Peyer's patch (tissue), 4 donors: ENCODE data around the gene CEND1. TPM values are rescaled to one million over a fixed set of nuclear protein-coding genes. Genes with fewer than 3 reads are reported as not detected.

Experiments
- DNase-seq, 3 donors: peaks; one replicate each; pipeline ENCODE4 v3.0.0-alpha.2; 2017 to 2019
- H3K27ac ChIP-seq, 4 donors: fragments of 200-600 bp; sonication (generic); one replicate each; pipeline ENCODE4 v1.5.1; 2016 to 2019
- H3K27me3 ChIP-seq, 2 donors: fragments of 200-600 bp; sonication (generic); one replicate each; pipeline ENCODE4 v1.5.1; 2019
- H3K36me3 ChIP-seq, 3 donors: fragments of 200-600 bp; sonication (generic); one replicate each; pipeline ENCODE4 v1.5.1; 2016 to 2019
- H3K4me1 ChIP-seq, 4 donors: fragments of 200-600 bp; sonication (generic); one replicate each; pipeline ENCODE4 v1.5.1; 2016 to 2019
- H3K4me3 ChIP-seq, 4 donors: fragments of 200-600 bp; sonication (generic); 1 replicate in 3 of 4; 2 replicates in 1 of 4; pipeline ENCODE4 v1.5.1; 2016 to 2019; ENCODE audit warnings: mild to moderate bottlenecking in 1 of 4
- H3K9me3 ChIP-seq, 4 donors: fragments of 200-600 bp; sonication (generic); one replicate each; pipeline ENCODE4 v1.5.1; 2016 to 2019; ENCODE audit warnings: mild to moderate bottlenecking in 1 of 4
- POLR2A ChIP-seq, 2 donors: fragments of 450-650 bp; IDR thresholded peaks; one replicate each; pipeline ENCODE4 v1.5.1; 2017; ENCODE audit warnings: antibody characterized with exemption in 2 of 2, mild to moderate bottlenecking in 2 of 2, moderate library complexity in 2 of 2
- total RNA-seq, 4 donors: library from RNA; depleted of rRNA; stranded (reverse); fragments of >200 nt; gene quantifications; one replicate each; pipeline ENCODE4 v1.1.0, GENCODE V29; 2016
- TF ChIP-seq, protein P1 (sequence below), 6 experiments: fragments of 450-650 bp in 4 of 6; fragments of 200-600 bp in 2 of 6; sonication (generic) in 1 of 6; IDR thresholded peaks; one replicate each; pipeline ENCODE4 v1.5.1; 2017 to 2019; ENCODE audit warnings: antibody characterized with exemption in 6 of 6, mild to moderate bottlenecking in 3 of 6, moderate library complexity in 1 of 6

The CEND1 gene
- total RNA-seq, 4 donors from 2014 or later: not detected

DNA sequence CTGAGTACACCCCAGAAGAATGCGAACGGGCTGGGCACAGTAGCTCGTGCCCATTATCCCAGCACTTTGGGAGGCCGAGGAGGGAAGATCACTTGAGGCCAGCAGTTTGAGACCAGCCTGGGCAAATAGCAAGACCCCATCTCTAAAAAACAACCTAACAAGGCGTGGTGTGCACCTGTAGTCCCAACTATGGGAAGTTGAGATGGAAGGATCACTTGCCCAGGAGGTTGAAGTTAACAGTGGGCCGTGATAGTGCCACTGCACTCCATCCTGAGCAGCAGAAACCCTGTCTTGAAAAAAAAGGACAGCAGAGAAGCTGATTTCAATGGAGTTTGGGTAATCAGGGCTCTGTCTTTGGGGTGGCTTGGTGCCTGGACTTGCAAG lies 23.2 kb upstream of the CEND1 start:
- H3K27me3 ChIP-seq: no peaks in the 10 kb centered on the region
- H3K9me3 ChIP-seq: no peaks in the 10 kb centered on the region
- peaks cover 0 to 26% (median 0%) of the 10 kb centered on the region in 3 donors for H3K36me3 ChIP-seq
- H3K4me1 ChIP-seq: peaks cover 11 to 21% (median 15%) of the 10 kb centered on the region in 4 donors
- no peak overlapping the region for H3K27ac ChIP-seq
- no peak overlapping the region for H3K4me3 ChIP-seq
- no peak for DNase-seq
- TF ChIP-seq POLR2A (IDR thresholded peaks at IDR 0.05): no peak

DNA sequence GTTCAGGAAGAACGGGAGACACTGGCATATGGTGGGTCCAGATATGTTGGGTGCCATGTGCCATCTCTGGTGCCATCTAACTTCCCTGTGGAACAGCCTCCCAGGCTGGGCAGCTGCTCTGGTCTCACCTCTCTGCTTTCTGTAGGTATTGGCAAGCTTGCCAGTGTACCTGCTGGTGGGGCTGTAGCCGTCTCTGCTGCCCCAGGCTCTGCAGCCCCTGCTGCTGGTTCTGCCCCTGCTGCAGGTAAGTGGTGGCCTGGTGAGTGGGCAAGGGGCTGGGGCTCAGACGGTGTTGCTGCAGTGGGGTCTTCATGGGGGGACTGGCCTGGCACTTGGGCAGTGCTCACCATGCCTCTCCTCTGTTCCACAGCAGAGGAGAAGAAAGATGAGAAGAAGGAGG lies 22.5 kb upstream of the CEND1 start:
- Histone ChIP-seq H3K4me3 (no peak overlapping the region), H3K9me3 (no peaks in the 10 kb centered on the region), H3K27ac (no peak overlapping the region), H3K36me3 (peaks cover 0 to 26% (median 0%) of the 10 kb centered on the region in 3 donors), H3K27me3 (no peaks in the 10 kb centered on the region), H3K4me1 (peaks cover 11 to 27% (median 15%) of the 10 kb centered on the region in 4 donors)
- TF ChIP-seq, protein P1, sequence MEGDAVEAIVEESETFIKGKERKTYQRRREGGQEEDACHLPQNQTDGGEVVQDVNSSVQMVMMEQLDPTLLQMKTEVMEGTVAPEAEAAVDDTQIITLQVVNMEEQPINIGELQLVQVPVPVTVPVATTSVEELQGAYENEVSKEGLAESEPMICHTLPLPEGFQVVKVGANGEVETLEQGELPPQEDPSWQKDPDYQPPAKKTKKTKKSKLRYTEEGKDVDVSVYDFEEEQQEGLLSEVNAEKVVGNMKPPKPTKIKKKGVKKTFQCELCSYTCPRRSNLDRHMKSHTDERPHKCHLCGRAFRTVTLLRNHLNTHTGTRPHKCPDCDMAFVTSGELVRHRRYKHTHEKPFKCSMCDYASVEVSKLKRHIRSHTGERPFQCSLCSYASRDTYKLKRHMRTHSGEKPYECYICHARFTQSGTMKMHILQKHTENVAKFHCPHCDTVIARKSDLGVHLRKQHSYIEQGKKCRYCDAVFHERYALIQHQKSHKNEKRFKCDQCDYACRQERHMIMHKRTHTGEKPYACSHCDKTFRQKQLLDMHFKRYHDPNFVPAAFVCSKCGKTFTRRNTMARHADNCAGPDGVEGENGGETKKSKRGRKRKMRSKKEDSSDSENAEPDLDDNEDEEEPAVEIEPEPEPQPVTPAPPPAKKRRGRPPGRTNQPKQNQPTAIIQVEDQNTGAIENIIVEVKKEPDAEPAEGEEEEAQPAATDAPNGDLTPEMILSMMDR (IDR thresholded peaks at IDR 0.05): no peak
- no peak for TF ChIP-seq POLR2A (IDR thresholded peaks at IDR 0.05)
- DNase-seq: no peak

DNA sequence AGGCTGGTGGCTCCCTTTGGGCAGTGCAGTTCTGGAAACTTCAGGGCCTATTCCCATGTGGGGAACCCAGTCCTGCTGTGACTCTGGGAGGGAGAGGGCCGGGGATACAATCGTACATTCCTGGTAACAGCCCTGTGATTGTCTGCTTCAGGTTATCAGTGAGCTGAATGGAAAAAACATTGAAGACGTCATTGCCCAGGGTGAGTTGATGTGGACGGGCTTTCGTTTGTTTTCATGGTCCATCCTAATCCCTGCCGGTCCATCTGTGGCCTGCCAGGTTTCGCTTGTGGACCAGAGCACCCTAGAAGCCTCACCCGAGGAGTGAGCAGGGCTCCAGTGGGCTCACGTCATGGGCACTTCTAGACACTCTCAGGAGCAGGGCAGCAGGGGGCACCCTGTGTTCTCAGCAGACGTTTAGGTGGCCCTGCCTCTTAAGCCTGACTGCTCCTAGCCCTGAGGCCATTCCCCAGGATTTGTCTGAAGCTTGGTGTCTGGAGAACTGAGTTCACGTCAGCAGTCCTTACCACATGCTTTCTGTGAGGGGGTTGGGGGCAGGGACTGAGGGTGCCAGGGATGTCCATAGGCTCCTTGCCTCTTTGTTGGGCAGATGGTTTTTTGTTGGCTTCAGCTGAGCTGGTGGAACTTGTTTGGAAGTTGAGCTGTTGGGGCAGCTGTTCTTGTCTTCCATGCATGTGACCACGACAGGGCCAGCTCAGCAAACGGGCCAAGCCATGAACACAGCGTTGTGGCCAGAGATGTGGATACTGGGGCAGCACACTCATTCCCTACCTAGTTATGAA lies 21.8 kb upstream of the CEND1 start:
- peaks cover 0 to 26% (median 0%) of the 10 kb centered on the region in 3 donors for H3K36me3 ChIP-seq
- TF ChIP-seq, protein P1 (IDR thresholded peaks at IDR 0.05): peak in 1 of 6 experiments; percentile 21
- TF ChIP-seq POLR2A (IDR thresholded peaks at IDR 0.05): no peak
- H3K27me3 ChIP-seq: no peaks in the 10 kb centered on the region
- H3K27ac ChIP-seq: peak overlapping the region in 2 of 4 donors; percentile 11 to 19
- no peaks in the 10 kb centered on the region for H3K9me3 ChIP-seq
- peaks cover 11 to 28% (median 15%) of the 10 kb centered on the region in 4 donors for H3K4me1 ChIP-seq
- no peak for DNase-seq
- peak overlapping the region in 1 of 4 donors; percentile 28 for H3K4me3 ChIP-seq

DNA sequence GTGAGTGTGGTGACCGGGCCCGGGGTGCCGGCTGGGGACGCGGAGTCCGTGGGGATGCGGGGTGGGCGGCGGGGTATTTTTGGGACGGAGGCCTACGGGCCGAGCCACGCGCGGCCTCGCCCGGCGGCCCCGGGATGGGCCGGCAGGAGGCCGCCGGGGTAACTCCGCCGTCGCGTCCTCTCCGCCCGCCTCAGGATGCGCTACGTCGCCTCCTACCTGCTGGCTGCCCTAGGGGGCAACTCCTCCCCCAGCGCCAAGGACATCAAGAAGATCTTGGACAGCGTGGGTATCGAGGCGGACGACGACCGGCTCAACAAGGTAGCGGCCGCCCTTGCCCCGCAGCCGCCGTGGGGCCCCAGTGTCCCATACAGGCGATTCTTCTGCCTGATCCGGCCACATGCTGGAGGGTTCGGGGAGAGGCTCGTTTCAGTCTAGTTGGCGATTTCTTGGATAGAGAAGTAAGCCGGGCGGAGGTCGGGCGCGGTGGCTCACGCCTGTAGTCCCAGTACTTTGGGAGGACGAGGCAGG lies 20.2 kb upstream of the CEND1 start:
- Histone ChIP-seq H3K9me3 (no peaks in the 10 kb centered on the region), H3K27me3 (no peaks in the 10 kb centered on the region), H3K36me3 (peaks cover 0 to 26% (median 0%) of the 10 kb centered on the region in 3 donors), H3K4me1 (peaks cover 11 to 35% (median 15%) of the 10 kb centered on the region in 4 donors), H3K27ac (peak overlapping the region; percentile 96 to 99 (median 98)), H3K4me3 (peak overlapping the region; percentile 71 to 97 (median 92))
- peak in 1 of 3 donors; percentile 62 for DNase-seq
- TF ChIP-seq POLR2A (IDR thresholded peaks at IDR 0.05): peak in 1 of 2 donors; percentile 76
- TF ChIP-seq, protein P1 (IDR thresholded peaks at IDR 0.05): peak in 1 of 6 experiments; percentile 35

DNA sequence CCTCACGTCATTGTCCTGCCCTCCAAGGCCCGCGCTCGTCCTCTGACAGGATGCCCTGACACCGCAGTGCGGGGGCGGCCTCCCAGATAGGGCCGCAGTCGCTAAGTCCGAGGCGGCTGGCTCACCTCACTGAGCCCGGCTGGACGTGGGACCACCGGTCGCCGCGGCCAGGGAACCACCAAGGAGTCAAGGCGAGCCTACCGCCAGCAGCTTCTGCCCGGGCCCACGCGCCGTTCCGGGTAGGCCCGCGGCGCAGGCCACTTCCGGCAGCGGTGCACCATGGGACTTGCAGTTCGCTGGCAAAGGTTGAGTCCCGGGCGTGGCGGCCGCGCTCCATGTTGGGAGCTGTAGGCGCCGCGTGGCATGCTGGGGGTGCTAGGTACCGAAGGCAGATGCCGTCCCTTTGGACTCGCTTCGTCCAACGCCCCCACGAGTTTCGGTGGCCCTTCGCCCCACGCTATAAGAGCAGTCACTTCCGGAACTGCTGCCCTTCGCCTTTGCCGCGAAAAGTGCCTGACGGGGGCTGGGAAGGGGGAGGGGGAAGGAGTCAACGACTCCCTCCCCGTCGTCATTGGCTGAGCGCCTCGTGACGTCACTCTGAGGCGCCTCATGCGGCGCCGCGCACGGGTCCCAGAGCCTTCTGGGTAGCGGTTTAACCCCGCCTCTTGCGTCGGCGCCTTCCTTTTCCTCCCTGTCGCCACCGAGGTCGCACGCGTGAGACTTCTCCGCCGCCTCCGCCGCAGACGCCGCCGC lies 19.6 kb upstream of the CEND1 start, which contains the start of gene RPLP2:
Gene RPLP2, plus strand, starts transcription at position 681 of the 753 bp plus-strand sequence. CDS start 268 bp downstream, outside the sequence.
- H3K36me3 ChIP-seq: peaks cover 0 to 26% (median 0%) of the 10 kb centered on the region in 3 donors
- peaks cover 13 to 40% (median 18%) of the 10 kb centered on the region in 4 donors for H3K4me1 ChIP-seq
- no peaks in the 10 kb centered on the region for H3K9me3 ChIP-seq
- no peaks in the 10 kb centered on the region for H3K27me3 ChIP-seq
- peak within 1 kb of the TSS; percentile 96 to 99 (median 98) for H3K27ac ChIP-seq
- TF ChIP-seq, protein P1 (IDR thresholded peaks at IDR 0.05): no peak
- peak; percentile 87 to 89 for TF ChIP-seq POLR2A (IDR thresholded peaks at IDR 0.05)
- peak; percentile 97 to 99 (median 99) for DNase-seq
- peak within 1 kb of the TSS; percentile 71 to 97 (median 92) for H3K4me3 ChIP-seq
